DND-41 (cell line): Measurements from ENCODE around the gene EDRF1.

Experiments used
- ATAC-seq: fragments of 200-7000 bp; cut with Tn5 transposase; 3 replicates; pipeline ENCODE4 v1.9.1; 2021; ENCODE audit warnings: low read depth; ENCODE audit not compliant: insufficient read depth
- DNase-seq: peaks from one replicate; pipeline ENCODE4 v3.0.0-alpha.2; 2020
- H2AFZ ChIP-seq: 2 replicates; pipeline ENCODE4 v1.6.0; 2012; ENCODE audit warnings: low read depth, low read length
- H3K27ac ChIP-seq: 2 replicates; pipeline ENCODE4 v1.5.1; 2012; ENCODE audit warnings: low read length, inconsistent platforms
- H3K27me3 ChIP-seq: fragments of 200-600 bp; sonication (generic); 2 replicates; pipeline ENCODE4 v1.6.0; 2012; ENCODE audit warnings: low read length, mild to moderate bottlenecking, inconsistent platforms; ENCODE audit not compliant: insufficient read depth, poor library complexity
- H3K36me3 ChIP-seq: 2 replicates; pipeline ENCODE4 v1.5.1; 2012; ENCODE audit warnings: low read length, inconsistent platforms; ENCODE audit not compliant: insufficient read depth
- H3K4me1 ChIP-seq: 2 replicates; pipeline ENCODE4 v1.5.1; 2012; ENCODE audit warnings: mild to moderate bottlenecking, low read length; ENCODE audit not compliant: insufficient read depth
- H3K4me2 ChIP-seq: 2 replicates; pipeline ENCODE4 v1.6.0; 2012; ENCODE audit warnings: mild to moderate bottlenecking, moderate library complexity, low read length, inconsistent platforms; ENCODE audit not compliant: insufficient read depth
- H3K4me3 ChIP-seq, 2 experiments: fragments of 200-600 bp in 1 of 2; shearing (Covaris generic) in 1 of 2; 2 replicates each; pipeline ENCODE4 v1.5.1; 2012 to 2016; ENCODE audit warnings: inconsistent platforms in 2 of 2, low read length in 2 of 2, mild to moderate bottlenecking in 2 of 2, low read depth in 1 of 2, moderate library complexity in 1 of 2
- H3K79me2 ChIP-seq: 2 replicates; pipeline ENCODE4 v1.6.0; 2012; ENCODE audit warnings: low read length, inconsistent platforms; ENCODE audit not compliant: insufficient read depth
- H3K9ac ChIP-seq: 2 replicates; pipeline ENCODE4 v1.6.0; 2012; ENCODE audit warnings: low read depth, mild to moderate bottlenecking, inconsistent platforms, low read length, moderate library complexity
- H3K9me3 ChIP-seq: 2 replicates; pipeline ENCODE4 v1.5.1; 2012; ENCODE audit warnings: low read length, moderate library complexity, mild to moderate bottlenecking, inconsistent platforms; ENCODE audit not compliant: insufficient read depth, severe bottlenecking
- H4K20me1 ChIP-seq: 2 replicates; pipeline ENCODE4 v1.6.0; 2012; ENCODE audit warnings: low read length; ENCODE audit not compliant: insufficient read depth
- EZH2 ChIP-seq: IDR thresholded peaks from 3 replicates; pipeline ENCODE4 v1.6.1; 2012; ENCODE audit warnings: borderline replicate concordance, low read depth, mild to moderate bottlenecking, moderate library complexity, low read length, inconsistent platforms; ENCODE audit not compliant: severe bottlenecking
- TF ChIP-seq, protein P1 (sequence below): IDR thresholded peaks from 2 replicates; pipeline ENCODE4 v1.5.1; 2012; ENCODE audit warnings: borderline replicate concordance, low read length, moderate library complexity, mild to moderate bottlenecking; ENCODE audit not compliant: poor library complexity, severe bottlenecking; ENCODE audit errors: extremely low read depth

Gene EDRF1

GRCh38 chr10:125761961-125762360, 42.5 kb downstream of the EDRF1 start:
- no peak for TF ChIP-seq EZH2
- TF ChIP-seq, protein P1, sequence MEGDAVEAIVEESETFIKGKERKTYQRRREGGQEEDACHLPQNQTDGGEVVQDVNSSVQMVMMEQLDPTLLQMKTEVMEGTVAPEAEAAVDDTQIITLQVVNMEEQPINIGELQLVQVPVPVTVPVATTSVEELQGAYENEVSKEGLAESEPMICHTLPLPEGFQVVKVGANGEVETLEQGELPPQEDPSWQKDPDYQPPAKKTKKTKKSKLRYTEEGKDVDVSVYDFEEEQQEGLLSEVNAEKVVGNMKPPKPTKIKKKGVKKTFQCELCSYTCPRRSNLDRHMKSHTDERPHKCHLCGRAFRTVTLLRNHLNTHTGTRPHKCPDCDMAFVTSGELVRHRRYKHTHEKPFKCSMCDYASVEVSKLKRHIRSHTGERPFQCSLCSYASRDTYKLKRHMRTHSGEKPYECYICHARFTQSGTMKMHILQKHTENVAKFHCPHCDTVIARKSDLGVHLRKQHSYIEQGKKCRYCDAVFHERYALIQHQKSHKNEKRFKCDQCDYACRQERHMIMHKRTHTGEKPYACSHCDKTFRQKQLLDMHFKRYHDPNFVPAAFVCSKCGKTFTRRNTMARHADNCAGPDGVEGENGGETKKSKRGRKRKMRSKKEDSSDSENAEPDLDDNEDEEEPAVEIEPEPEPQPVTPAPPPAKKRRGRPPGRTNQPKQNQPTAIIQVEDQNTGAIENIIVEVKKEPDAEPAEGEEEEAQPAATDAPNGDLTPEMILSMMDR, result no peak
- peaks cover 87% of the 10 kb centered on the region for H3K36me3 ChIP-seq

GRCh38 chr10:125762692-125763648, 43.5 kb downstream of the EDRF1 start:
- TF ChIP-seq, protein P1, result no peak
- no peak for TF ChIP-seq EZH2
- ATAC-seq, result no peak

More at GRCh38 chr10:125761961-125762360, 42.5 kb downstream of the EDRF1 start:
- DNase-seq, result no peak
- Histone ChIP-seq H3K9ac (no peak overlapping the region), H4K20me1 (0 out of 2 replicates have a peak, but pooled peaks cover 12% of the 10 kb centered on the region), H3K4me1 (no peaks in the 10 kb centered on the region), H3K27me3 (no peaks in the 10 kb centered on the region), H2AFZ (no peak overlapping the region), H3K79me2 (no peaks in the 10 kb centered on the region), H3K9me3 (no peaks in the 10 kb centered on the region), H3K4me3 (no peak overlapping the region), H3K27ac (no peak overlapping the region), H3K4me2 (no peak overlapping the region)
- ATAC-seq, result no peak

DNA sequence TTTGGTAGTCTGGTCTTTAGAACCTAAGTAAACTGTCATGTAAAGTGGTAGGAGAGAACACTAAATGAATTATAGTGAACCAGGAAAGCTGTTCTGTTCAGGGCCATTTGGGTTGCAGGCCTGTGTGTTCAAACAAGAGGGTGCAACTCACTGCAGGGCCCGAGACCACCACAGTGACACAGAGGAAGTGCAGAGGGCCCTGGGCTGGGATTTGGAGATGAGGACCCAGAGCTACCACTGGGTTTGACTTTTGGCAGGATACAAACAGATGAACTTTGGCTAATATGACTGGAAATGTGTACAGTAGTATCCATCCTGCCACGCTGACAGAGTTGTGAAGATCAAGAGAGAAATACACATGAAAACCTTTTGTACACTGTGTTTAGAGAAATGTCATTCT, 46.3 kb downstream of the EDRF1 start:
- H2AFZ ChIP-seq, result no peak overlapping the region
- H3K27me3 ChIP-seq, result no peaks in the 10 kb centered on the region
- no peak overlapping the region for H3K4me2 ChIP-seq
- ATAC-seq (no peak), DNase-seq (no peak)
- no peaks in the 10 kb centered on the region for H3K79me2 ChIP-seq
- no peak overlapping the region for H3K27ac ChIP-seq
- no peaks in the 10 kb centered on the region for H4K20me1 ChIP-seq
- no peak for TF ChIP-seq EZH2
- TF ChIP-seq, protein P1, result no peak
- H3K9ac ChIP-seq, result no peak overlapping the region
- no peaks in the 10 kb centered on the region for H3K9me3 ChIP-seq
- no peak overlapping the region for H3K4me3 ChIP-seq
- H3K4me1 ChIP-seq, result no peaks in the 10 kb centered on the region
- H3K36me3 ChIP-seq, result peaks cover 54% of the 10 kb centered on the region

More at GRCh38 chr10:125762692-125763648, 43.5 kb downstream of the EDRF1 start:
- Histone ChIP-seq H3K79me2 (no peaks in the 10 kb centered on the region), H3K4me3 (no peak overlapping the region), H2AFZ (no peak overlapping the region), H3K4me2 (no peak overlapping the region), H3K27me3 (no peaks in the 10 kb centered on the region), H3K9me3 (no peaks in the 10 kb centered on the region), H3K27ac (no peak overlapping the region), H3K9ac (no peak overlapping the region), H4K20me1 (0 out of 2 replicates have a peak, but pooled peaks cover 8% of the 10 kb centered on the region), H3K36me3 (peaks cover 77% of the 10 kb centered on the region), H3K4me1 (no peaks in the 10 kb centered on the region)
- DNase-seq, result no peak
